Testis (tissue), 2 donors: ENCODE results near the gene GPATCH8.

Experiments
- POLR2A ChIP-seq: fragments of 450-650 bp; IDR thresholded peaks from one replicate; pipeline ENCODE4 v1.6.1; 2017; ENCODE audit warnings: antibody characterized with exemption, mild to moderate bottlenecking, moderate library complexity
- TF ChIP-seq, protein P1 (sequence below), 3 experiments: fragments of 450-650 bp in 2 of 3; fragments of 200-600 bp in 1 of 3; sonication (generic) in 1 of 3; IDR thresholded peaks; one replicate each; pipeline ENCODE4 v1.5.1; 2016 to 2019; ENCODE audit warnings: antibody characterized with exemption in 3 of 3, mild to moderate bottlenecking in 2 of 3, moderate library complexity in 1 of 3

DNA sequence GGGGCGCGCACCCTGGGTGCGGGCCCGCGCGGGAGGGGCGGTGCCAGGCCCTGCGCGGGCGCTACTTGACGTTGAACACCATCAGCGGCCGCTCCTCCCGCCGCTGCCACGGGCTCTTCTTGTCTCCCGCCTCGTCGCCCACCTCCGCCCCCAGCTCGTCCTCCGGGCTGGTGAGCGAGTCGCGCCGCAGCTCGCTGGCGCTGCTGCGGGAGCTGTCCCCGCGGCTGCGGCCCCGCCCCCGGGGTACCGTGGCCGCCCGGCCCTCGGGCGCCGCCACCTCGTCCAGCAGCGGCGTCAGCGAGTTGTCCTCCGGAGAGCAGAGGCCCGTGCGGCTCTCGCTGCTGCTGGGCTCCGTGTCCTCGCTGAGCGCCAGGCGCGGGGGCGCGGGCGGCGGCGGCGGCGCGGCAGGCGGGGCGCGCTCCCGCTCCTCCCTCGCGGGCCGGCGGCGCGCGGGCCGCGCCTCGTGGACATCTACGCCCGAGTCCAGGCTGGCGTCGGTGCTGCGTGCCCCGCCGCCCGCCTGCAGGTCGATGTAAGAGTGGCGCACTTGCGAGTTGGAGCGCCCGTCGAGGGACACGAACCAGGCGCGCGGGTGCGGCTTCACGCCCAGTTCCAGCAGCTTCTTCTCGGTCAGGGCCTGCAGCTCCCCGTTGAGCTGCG lies 149.4 kb downstream of the GPATCH8 start:
- TF ChIP-seq, protein P1, sequence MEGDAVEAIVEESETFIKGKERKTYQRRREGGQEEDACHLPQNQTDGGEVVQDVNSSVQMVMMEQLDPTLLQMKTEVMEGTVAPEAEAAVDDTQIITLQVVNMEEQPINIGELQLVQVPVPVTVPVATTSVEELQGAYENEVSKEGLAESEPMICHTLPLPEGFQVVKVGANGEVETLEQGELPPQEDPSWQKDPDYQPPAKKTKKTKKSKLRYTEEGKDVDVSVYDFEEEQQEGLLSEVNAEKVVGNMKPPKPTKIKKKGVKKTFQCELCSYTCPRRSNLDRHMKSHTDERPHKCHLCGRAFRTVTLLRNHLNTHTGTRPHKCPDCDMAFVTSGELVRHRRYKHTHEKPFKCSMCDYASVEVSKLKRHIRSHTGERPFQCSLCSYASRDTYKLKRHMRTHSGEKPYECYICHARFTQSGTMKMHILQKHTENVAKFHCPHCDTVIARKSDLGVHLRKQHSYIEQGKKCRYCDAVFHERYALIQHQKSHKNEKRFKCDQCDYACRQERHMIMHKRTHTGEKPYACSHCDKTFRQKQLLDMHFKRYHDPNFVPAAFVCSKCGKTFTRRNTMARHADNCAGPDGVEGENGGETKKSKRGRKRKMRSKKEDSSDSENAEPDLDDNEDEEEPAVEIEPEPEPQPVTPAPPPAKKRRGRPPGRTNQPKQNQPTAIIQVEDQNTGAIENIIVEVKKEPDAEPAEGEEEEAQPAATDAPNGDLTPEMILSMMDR (IDR thresholded peaks at IDR 0.05) = no peak
- no peak for TF ChIP-seq POLR2A
